DOHH2 (cell line): ENCODE results near the gene ESYT2.
A peak's percentile ranks its signal among the peaks of the same experiment; 100 is the strongest.

Experiments
- H3F3A ChIP-seq: fragments of 200-600 bp; sonication (generic), shearing (Covaris generic); 2 replicates; pipeline ENCODE4 v1.6.0; 2016; ENCODE audit warnings: antibody characterized with exemption, mild to moderate bottlenecking; ENCODE audit not compliant: control insufficient read depth, insufficient read depth
- H3K27ac ChIP-seq: fragments of 200-600 bp; sonication (generic); 2 replicates; pipeline ENCODE4 v1.5.1; 2014; ENCODE audit warnings: low read depth, mild to moderate bottlenecking, low read length, moderate library complexity
- H3K27me3 ChIP-seq: fragments of 200-600 bp; sonication (generic); 2 replicates; pipeline ENCODE4 v1.6.1; 2014; ENCODE audit warnings: mild to moderate bottlenecking, low read length, mixed read lengths; ENCODE audit not compliant: control insufficient read depth
- H3K36me3 ChIP-seq: fragments of 200-600 bp; sonication (generic); 2 replicates; pipeline ENCODE4 v1.6.1; 2014; ENCODE audit warnings: mild to moderate bottlenecking, low read length, moderate library complexity, mixed read lengths; ENCODE audit not compliant: control insufficient read depth
- H3K4me1 ChIP-seq: fragments of 200-600 bp; sonication (generic); 2 replicates; pipeline ENCODE4 v1.6.1; 2014; ENCODE audit warnings: mild to moderate bottlenecking, low read length, mixed read lengths; ENCODE audit not compliant: control insufficient read depth
- H3K4me2 ChIP-seq: fragments of 200-600 bp; sonication (generic); 2 replicates; pipeline ENCODE4 v1.6.0; 2014; ENCODE audit warnings: mild to moderate bottlenecking, low read length, moderate library complexity
- H3K4me3 ChIP-seq: fragments of 200-600 bp; sonication (generic); 2 replicates; pipeline ENCODE4 v1.5.1; 2014; ENCODE audit warnings: mild to moderate bottlenecking, low read length, mixed read lengths
- H3K79me2 ChIP-seq: fragments of 200-600 bp; sonication (generic); 2 replicates; pipeline ENCODE4 v1.6.1; 2014; ENCODE audit warnings: mild to moderate bottlenecking, low read length, mixed read lengths; ENCODE audit not compliant: control insufficient read depth
- H3K9me2 ChIP-seq: fragments of 200-600 bp; sonication (generic); replicated peaks from 2 replicates; pipeline ENCODE4 v1.6.1; 2014; ENCODE audit warnings: mild to moderate bottlenecking, low read length, mixed read lengths; ENCODE audit not compliant: control insufficient read depth
- H3K9me3 ChIP-seq: fragments of 200-600 bp; sonication (generic); 2 replicates; pipeline ENCODE4 v1.6.1; 2014; ENCODE audit warnings: antibody characterized with exemption, low read length, mixed read lengths; ENCODE audit not compliant: control insufficient read depth, insufficient read depth
- H4K20me1 ChIP-seq: fragments of 200-600 bp; sonication (generic); 2 replicates; pipeline ENCODE4 v1.6.0; 2014; ENCODE audit warnings: low read depth, mild to moderate bottlenecking, antibody characterized with exemption, low read length, moderate library complexity; ENCODE audit not compliant: control insufficient read depth, insufficient read depth
- EZH2phosphoT487 ChIP-seq: fragments of 200-600 bp; sonication (generic); IDR thresholded peaks from 2 replicates; pipeline ENCODE4 v1.6.1; 2017; ENCODE audit warnings: borderline replicate concordance, mild to moderate bottlenecking, antibody characterized with exemption, low read length, moderate library complexity, mixed read lengths
- TF ChIP-seq, protein P1 (sequence below): fragments of 200-600 bp; sonication (generic); IDR thresholded peaks from one replicate; pipeline ENCODE4 v1.5.1; 2014; ENCODE audit warnings: antibody characterized with exemption, mild to moderate bottlenecking, low read depth, low read length; ENCODE audit not compliant: poor library complexity, severe bottlenecking

Gene ESYT2

DNA sequence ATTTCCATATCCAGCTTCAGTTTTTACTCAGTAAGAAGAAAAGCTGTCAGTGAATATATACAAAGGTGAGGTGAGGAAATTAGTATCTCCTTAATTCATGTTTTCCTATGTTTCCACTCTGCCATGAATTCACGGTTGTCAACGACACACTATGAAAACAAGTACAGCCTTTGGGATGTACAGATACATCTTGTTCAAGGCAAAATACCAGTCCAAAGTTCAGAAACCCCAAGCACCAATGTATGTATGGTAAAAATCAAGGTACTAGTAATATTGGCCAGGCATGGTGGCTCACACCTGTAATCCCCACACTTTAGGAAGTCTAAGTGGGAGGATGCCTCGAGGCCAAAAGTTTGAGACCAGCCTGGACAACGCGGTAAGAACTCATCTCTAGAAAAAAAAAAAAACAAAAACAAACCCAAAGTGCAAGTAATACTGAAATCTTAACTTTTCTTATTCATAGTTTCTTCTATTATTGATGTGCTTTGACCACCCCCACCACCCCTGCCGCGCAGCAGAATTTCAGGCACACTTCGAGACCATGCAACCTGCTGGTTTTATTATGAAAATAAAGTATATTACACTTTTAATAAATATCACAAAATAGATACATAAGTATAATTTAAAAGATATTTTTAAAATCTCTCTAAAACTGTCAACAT, 3.5 kb downstream of the ESYT2 start:
- H3K4me3 ChIP-seq = no peak overlapping the region
- H3K4me2 ChIP-seq = no peak overlapping the region; the same call in 1 of the 2 replicates
- TF ChIP-seq EZH2phosphoT487 = no peak
- TF ChIP-seq, protein P1, sequence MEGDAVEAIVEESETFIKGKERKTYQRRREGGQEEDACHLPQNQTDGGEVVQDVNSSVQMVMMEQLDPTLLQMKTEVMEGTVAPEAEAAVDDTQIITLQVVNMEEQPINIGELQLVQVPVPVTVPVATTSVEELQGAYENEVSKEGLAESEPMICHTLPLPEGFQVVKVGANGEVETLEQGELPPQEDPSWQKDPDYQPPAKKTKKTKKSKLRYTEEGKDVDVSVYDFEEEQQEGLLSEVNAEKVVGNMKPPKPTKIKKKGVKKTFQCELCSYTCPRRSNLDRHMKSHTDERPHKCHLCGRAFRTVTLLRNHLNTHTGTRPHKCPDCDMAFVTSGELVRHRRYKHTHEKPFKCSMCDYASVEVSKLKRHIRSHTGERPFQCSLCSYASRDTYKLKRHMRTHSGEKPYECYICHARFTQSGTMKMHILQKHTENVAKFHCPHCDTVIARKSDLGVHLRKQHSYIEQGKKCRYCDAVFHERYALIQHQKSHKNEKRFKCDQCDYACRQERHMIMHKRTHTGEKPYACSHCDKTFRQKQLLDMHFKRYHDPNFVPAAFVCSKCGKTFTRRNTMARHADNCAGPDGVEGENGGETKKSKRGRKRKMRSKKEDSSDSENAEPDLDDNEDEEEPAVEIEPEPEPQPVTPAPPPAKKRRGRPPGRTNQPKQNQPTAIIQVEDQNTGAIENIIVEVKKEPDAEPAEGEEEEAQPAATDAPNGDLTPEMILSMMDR = no peak
- peaks cover 37% of the 10 kb centered on the region for H3K4me1 ChIP-seq
- peaks cover 4% of the 10 kb centered on the region; the same call in 1 of the 2 replicates for H3K36me3 ChIP-seq
- no peak overlapping the region for H3K27ac ChIP-seq
- no peaks in the 10 kb centered on the region for H3K27me3 ChIP-seq
- H3K79me2 ChIP-seq = peaks cover 75% of the 10 kb centered on the region
- peaks cover 14% of the 10 kb centered on the region; the same call in 1 of the 2 replicates for H4K20me1 ChIP-seq
- H3K9me2 ChIP-seq = no peaks in the 10 kb centered on the region
- H3K9me3 ChIP-seq = no peaks in the 10 kb centered on the region
- peaks cover 8% of the 10 kb centered on the region for H3F3A ChIP-seq

DNA sequence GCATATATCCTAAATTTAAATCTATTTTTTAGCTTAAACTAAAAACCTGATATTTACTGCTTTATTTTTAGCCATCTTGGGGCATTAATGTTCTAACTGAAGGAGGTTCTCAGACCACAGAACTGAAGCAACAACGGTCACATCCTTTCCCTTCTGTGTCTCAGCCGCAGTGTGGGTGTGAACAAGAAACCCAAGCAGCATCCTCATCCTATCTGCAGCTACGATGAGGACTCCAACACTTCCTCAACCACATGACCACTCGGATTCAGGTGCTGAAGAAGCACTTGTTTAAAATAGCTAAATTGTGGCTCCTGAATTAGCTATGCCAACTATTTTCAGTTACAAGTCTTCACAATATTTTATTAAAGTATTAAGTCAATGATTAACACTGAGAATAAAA, 5.3 kb downstream of the ESYT2 start:
- Histone ChIP-seq H3K9me3 (no peaks in the 10 kb centered on the region), H4K20me1 (peaks cover 14% of the 10 kb centered on the region; the same call in 1 of the 2 replicates), H3K4me2 (peak overlapping the region; percentile 37), H3K27me3 (no peaks in the 10 kb centered on the region), H3K9me2 (no peaks in the 10 kb centered on the region), H3K4me1 (peaks cover 29% of the 10 kb centered on the region), H3K27ac (no peak overlapping the region), H3K79me2 (peaks cover 92% of the 10 kb centered on the region), H3F3A (peaks cover 3% of the 10 kb centered on the region; the same call in 1 of the 2 replicates), H3K36me3 (peaks cover 4% of the 10 kb centered on the region; the same call in 1 of the 2 replicates), H3K4me3 (no peak overlapping the region)
- TF ChIP-seq EZH2phosphoT487 = no peak
- TF ChIP-seq, protein P1 = no peak

DNA sequence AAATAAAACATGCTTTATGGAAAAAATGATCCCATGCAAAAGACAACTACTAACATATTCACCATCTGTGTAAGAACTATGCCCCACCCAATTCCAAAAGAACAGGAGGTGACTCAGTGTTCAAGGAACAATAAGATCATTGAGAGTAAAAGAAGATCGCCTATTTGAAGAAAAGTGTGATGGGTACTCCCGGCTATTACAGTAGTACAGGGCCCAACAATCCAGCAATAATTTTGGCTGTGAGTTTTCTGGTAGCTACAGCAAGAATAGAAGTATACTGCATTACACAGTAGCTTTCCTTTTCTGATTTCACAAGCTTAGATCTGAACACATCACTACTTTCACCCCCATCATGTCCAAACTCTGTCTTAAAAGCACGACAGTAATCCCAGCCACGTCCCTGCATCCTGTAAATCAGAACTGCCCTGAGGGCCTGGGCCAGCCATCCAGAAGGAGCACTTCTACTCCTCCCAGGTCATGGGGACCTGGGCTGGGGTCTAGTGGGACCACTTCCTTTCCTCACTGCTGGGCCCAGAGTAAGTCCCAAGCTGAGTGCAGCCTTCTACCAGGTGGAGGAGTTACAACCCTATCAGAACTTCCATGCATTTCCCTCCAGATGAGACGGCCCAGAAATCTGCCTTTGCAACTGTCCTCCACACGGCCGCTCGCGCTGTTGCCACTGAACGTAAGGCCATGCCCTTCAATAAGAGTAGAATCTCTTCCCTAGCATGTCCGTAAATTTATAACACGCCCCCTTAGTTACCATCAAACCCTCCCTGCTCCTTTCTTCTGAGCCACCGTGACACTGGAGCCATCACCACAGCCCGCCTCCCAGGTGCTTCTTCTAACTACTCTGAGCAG, 7.9 kb downstream of the ESYT2 start:
- no peak overlapping the region for H3K27ac ChIP-seq
- no peaks in the 10 kb centered on the region for H3K9me3 ChIP-seq
- no peak for TF ChIP-seq EZH2phosphoT487
- TF ChIP-seq, protein P1 = no peak
- no peaks in the 10 kb centered on the region for H3K27me3 ChIP-seq
- peaks cover 11% of the 10 kb centered on the region; the same call in 1 of the 2 replicates for H4K20me1 ChIP-seq
- peaks cover 94% of the 10 kb centered on the region for H3K79me2 ChIP-seq
- H3K4me3 ChIP-seq = no peak overlapping the region
- no peaks in the 10 kb centered on the region for H3K9me2 ChIP-seq
- H3K4me1 ChIP-seq = peaks cover 33% of the 10 kb centered on the region
- H3K4me2 ChIP-seq = no peak overlapping the region
- peaks cover 3% of the 10 kb centered on the region; the same call in 1 of the 2 replicates for H3F3A ChIP-seq
- peaks cover 4% of the 10 kb centered on the region; the same call in 1 of the 2 replicates for H3K36me3 ChIP-seq
